Kidney (tissue), 14 donors: ENCODE measurements around the gene OAS2. TPM values are rescaled to one million over a fixed set of nuclear protein-coding genes. Genes with fewer than 3 reads are reported as not detected.

Experiments
- DNase-seq, 5 donors: peaks; one replicate each; pipeline ENCODE4 v3.0.0-alpha.2; 2013 to 2020
- FAIRE-seq: peaks from 2 replicates; lab custom pipeline; 2012; peaks lifted over from hg19 to GRCh38; lab: Jason Lieb, UNC
- H3K27ac ChIP-seq, 2 donors: one replicate each; pipeline ENCODE4 v1.7.0; 2013; ENCODE audit warnings: low read depth in 2 of 2, low read length in 2 of 2, inconsistent platforms in 1 of 2
- H3K27me3 ChIP-seq: one replicate; pipeline ENCODE4 v1.7.1; 2013; ENCODE audit warnings: low read length, inconsistent platforms; ENCODE audit not compliant: control insufficient read depth, insufficient read depth
- H3K36me3 ChIP-seq, 3 donors: one replicate each; pipeline versions ENCODE4 v1.7.0 to v1.7.1; 2013; ENCODE audit warnings: low read length in 3 of 3, control low read depth in 1 of 3, inconsistent platforms in 1 of 3; ENCODE audit not compliant: insufficient read depth in 3 of 3, control insufficient read depth in 2 of 3
- H3K4me1 ChIP-seq, 3 donors: one replicate each; pipeline versions ENCODE4 v1.7.0 to v1.7.1; 2013; ENCODE audit warnings: low read length in 3 of 3, inconsistent platforms in 1 of 3, low read depth in 1 of 3; ENCODE audit not compliant: control insufficient read depth in 2 of 3, insufficient read depth in 2 of 3
- H3K4me3 ChIP-seq, 3 donors: one replicate each; pipeline versions ENCODE4 v1.7.0 to v1.8.1; 2013; ENCODE audit warnings: low read length in 3 of 3, control low read depth in 1 of 3, inconsistent platforms in 1 of 3
- H3K9ac ChIP-seq, 3 donors: one replicate each; pipeline versions ENCODE4 v1.7.0 to v1.7.1; 2013; ENCODE audit warnings: low read length in 3 of 3, control low read depth in 1 of 3, inconsistent platforms in 1 of 3
- H3K9me3 ChIP-seq, 3 donors: one replicate each; pipeline versions ENCODE4 v1.7.0 to v1.7.1; 2013; ENCODE audit warnings: low read length in 3 of 3, control low read depth in 1 of 3, inconsistent platforms in 1 of 3; ENCODE audit not compliant: control insufficient read depth in 2 of 3, insufficient read depth in 1 of 3
- CTCF ChIP-seq: IDR thresholded peaks from 3 replicates; pipeline ENCODE4 v1.5.1; 2012; ENCODE audit warnings: mild to moderate bottlenecking, moderate library complexity, borderline replicate concordance; ENCODE audit not compliant: insufficient read depth; ENCODE audit errors: extremely low read depth
- intact Hi-C: fragments of 100-400 bp; cut with DNase I; formaldehyde crosslinking; loops from one replicate; pipeline ENCODE4 v1.11.1; 2022
- polyA plus RNA-seq: library from polyadenylated mRNA; stranded (reverse); fragments of 350-450 nt; fragmentation: Illumina TruSeq; extraction: RNeasy Lipid Tissue Mini Kit (QIAGEN cat#74804); gene quantifications from one replicate; pipeline ENCODE4 v1.2.3, GENCODE V29; 2014; ENCODE audit warnings: low read depth, low replicate concordance; ENCODE audit not compliant: insufficient read depth
- total RNA-seq: library from RNA; stranded (reverse); fragmentation: NEBNext Ultra II Directional; extraction: Animal tissue kit (Norgen Biotek cat#: 25700); gene quantifications from one replicate; pipeline ENCODE4 v1.2.1, GENCODE V29; 2021
- donor health status: control.
- donor health status: control.
- donor health status: control.
- donor health status: control.
- donor health status: control.
- donor health status: DM: yes; HTN: yes; CAD: no.
- donor health status: Normal renal cell carcinoma (clear cell type).

OAS2 gene
- total and polyA plus RNA-seq, 2 donors from 2014 or later = 5.0 to 11.7 TPM

GRCh38 chr12:113040722-113041171, 62.4 kb downstream of the OAS2 start:
- no peak overlapping the region for H3K27ac ChIP-seq
- FAIRE-seq = no peak
- intact Hi-C loops = no loop called here

GRCh38 chr12:113041560-113041959, 63.2 kb downstream of the OAS2 start:
- FAIRE-seq (no peak), DNase-seq (no peak)
- no peak overlapping the region for H3K4me3 ChIP-seq
- intact Hi-C loops = no loop called here
- no peaks in the 10 kb centered on the region for H3K27me3 ChIP-seq
- no peaks in the 10 kb centered on the region for H3K36me3 ChIP-seq
- no peak for TF ChIP-seq CTCF
- no peak overlapping the region for H3K9ac ChIP-seq
- H3K9me3 ChIP-seq = no peaks in the 10 kb centered on the region
- H3K27ac ChIP-seq = no peak overlapping the region
- H3K4me1 ChIP-seq = peaks cover 0 to 4% (median 0%) of the 10 kb centered on the region in 3 donors

More at GRCh38 chr12:113040722-113041171, 62.4 kb downstream of the OAS2 start:
- Histone ChIP-seq H3K9ac (no peak overlapping the region), H3K4me1 (peaks cover 0 to 4% (median 0%) of the 10 kb centered on the region in 3 donors), H3K27me3 (no peaks in the 10 kb centered on the region), H3K36me3 (no peaks in the 10 kb centered on the region), H3K4me3 (no peak overlapping the region), H3K9me3 (no peaks in the 10 kb centered on the region)
- peak in 1 of 5 donors; percentile 84 for DNase-seq
- no peak for TF ChIP-seq CTCF

- no peaks in the 10 kb centered on the region for H3K36me3 ChIP-seq
- H3K27me3 ChIP-seq = no peaks in the 10 kb centered on the region
- no peak overlapping the region for H3K4me3 ChIP-seq
- DNase-seq (no peak), FAIRE-seq (no peak)
- no peaks in the 10 kb centered on the region for H3K9me3 ChIP-seq
- no peak overlapping the region for H3K27ac ChIP-seq
- no peak overlapping the region for H3K9ac ChIP-seq
- H3K4me1 ChIP-seq = peaks cover 0 to 4% (median 0%) of the 10 kb centered on the region in 3 donors
- no peak for TF ChIP-seq CTCF
- intact Hi-C loops = no loop called here
These were observed 64.9 kb downstream of the OAS2 start for GRCh38 chr12:113043240-113043639.

GRCh38 chr12:113044516-113044915, 66.2 kb downstream of the OAS2 start:
- no peaks in the 10 kb centered on the region for H3K9me3 ChIP-seq
- peaks cover 0 to 4% (median 0%) of the 10 kb centered on the region in 3 donors for H3K4me1 ChIP-seq
- intact Hi-C loops = no loop called here
- no peak overlapping the region for H3K4me3 ChIP-seq
- no peak overlapping the region for H3K27ac ChIP-seq
- H3K27me3 ChIP-seq = no peaks in the 10 kb centered on the region
- DNase-seq = no peak
- no peak for FAIRE-seq
- no peak for TF ChIP-seq CTCF
- no peaks in the 10 kb centered on the region for H3K36me3 ChIP-seq
- no peak overlapping the region for H3K9ac ChIP-seq
